ENCODE results near the gene GCNT1.
"Not testable (repeated sequence)": the region's sequence is repeated elsewhere in the genome, so short reads cannot be mapped to it uniquely, and the experiment has no call there.

GCNT1 gene

DNA sequence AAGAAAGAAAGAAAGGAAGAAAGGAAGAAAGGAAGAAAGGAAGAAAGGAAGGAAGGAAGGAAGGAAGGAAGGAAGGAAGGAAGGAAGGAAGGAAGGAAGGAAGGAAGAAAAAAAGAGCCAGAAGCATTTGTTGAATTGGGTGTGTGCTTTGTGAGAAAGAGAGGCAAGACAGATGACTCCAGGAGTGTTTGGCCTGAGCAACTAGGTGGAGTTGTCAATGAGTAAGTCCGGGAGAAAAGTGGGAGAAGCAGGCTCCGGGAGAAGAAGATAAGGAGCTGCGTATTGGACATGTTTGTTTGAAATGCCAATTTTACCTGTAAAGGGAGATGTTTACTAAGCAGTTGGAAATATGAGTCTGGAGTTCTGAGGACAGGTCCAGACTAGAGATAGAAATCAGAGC lies 15.1 kb upstream of the GCNT1 start:
- no peak for DNase-seq (ENCODE audit: low read depth in 3 of 3)

GRCh38 chr9:76444322-76444929 lies 14.6 kb upstream of the GCNT1 start:
- DNase-seq (ENCODE audit: low read depth in 3 of 3): no peak

DNA sequence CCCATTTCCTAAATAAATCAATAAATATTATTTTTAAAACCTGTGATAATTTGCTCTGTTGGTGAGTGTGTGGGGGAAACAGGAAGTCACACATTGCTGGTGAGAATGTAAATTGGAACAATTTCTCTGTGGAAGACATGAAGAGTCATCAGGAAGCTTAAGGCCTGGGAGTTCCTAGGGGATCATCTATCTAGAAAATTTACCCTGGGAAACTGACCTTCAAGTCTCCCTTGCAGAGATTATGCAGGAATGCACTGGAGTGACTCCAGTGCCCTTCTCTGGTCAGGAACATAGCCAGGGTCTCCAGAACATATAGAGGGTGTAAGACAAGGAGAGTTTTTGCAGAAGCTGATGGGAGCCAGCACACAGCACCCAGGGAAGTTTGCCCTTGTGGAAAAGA lies 13.0 kb upstream of the GCNT1 start:
- no peak for DNase-seq (ENCODE audit: low read depth in 3 of 3)

DNA sequence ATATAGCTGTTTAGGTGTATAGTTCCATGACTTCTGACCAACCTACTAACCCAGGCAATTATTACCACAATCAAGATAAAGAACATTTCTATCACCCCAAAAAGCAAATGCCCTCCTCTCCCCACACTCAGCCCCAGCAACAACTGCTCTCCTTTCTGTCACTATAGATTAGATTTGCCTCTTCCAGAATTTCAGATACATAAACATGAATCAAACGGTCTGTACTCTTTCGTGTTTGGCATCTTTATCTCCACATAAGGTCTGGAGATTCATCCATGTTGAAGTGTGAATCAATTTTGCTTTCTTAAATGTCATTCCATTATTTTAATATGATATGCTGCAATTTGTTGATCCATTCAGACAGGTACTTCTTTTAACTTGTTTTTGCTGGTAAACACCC lies 10.5 kb upstream of the GCNT1 start:
- no peak for DNase-seq (ENCODE audit: low read depth in 3 of 3)

- DNase-seq (ENCODE audit: low read depth in 3 of 3): no peak
Measured at GRCh38 chr9:76451234-76451633, 7.7 kb upstream of the GCNT1 start.

DNA sequence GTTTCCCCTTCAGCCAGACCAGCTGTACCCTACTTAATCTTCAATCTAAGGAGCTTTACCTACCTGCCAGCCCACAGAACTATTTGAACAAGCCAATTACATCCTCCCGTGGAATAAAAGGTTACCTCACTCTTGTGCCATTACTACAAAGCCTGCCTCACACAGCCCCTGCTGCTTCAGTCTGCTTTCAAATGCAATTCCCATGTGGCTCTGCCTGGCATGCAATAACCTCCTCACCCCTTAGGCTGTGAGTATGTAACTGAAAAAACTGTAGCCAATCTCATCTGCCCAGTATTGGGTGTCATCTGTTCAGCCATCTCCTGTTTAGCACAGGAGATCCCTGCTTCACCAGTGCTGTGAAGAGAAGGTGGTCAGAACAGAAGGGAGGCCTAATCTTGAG lies 6.1 kb upstream of the GCNT1 start:
- DNase-seq (ENCODE audit: low read depth in 3 of 3): no peak

DNA sequence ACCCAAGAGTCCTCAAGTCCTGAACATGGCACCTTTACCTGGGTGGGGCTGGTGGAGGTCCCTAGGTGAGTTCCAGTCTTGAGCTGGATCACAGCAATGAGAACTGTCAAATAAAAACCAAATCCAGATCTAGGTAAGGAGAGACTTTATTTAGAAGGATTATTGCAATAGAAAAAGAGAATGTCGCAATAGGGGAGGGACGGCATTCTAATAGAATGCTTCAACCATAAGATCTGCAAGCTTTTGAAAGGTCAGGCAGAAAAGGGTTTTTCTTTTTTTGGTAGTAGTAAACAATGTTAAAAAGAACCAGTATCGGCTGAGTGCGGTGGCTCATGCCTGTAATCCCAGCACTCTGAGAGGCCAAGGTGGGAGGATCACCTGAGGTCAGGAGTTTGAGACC lies 5.2 kb upstream of the GCNT1 start:
- no peak for DNase-seq (ENCODE audit: low read depth in 3 of 3)

GRCh38 chr9:76454311-76454710 lies 4.7 kb upstream of the GCNT1 start:
- DNase-seq (ENCODE audit: low read depth in 3 of 3): no peak

GRCh38 chr9:76456202-76456926 lies 2.6 kb upstream of the GCNT1 start:
- DNase-seq (ENCODE audit: low read depth in 3 of 3): no peak

DNA sequence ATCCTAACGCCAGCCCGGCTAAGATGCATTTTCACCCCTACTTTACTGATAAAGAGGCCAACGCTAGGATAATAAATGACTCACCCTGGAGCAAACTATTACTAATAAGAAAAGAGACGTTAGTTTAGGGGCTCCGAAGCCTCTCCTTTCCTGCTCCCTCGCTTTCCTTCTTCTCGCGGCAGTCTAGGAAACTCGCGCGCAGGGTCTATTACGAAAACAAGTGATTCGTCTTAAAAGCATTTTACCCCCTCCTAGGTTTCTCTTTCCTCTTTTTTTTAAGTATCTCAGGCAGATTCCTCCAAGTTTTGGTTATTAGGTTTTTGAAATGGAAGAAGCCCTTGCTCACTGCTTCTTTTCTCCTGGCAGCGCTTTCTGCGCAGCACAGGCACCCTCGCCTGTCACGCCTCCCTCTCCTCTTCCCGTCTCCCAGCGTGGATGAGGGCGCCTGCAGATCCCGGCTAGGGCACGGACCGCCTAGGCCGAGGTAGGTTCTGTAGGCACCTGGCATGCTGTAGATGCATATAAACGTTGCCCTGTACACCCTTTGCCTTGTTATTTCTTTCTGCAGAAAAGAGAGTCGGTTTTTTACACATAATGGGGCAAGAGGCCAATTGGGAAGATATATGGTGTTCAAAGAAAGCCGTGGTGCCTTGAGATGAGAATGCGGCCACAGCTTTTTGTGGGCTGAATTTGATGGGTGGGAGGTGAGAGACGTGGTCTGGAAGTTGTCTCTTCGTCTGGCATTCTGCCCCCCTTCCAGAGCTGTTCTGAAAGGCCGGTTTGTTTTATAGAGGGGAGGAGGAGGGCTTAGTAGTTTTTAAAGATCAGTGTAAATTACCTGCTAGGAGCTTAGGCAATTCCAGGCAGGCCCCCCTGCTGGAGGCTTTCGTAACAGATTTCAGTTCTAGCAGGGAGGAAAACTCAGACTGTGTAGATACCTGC lies 983 bp downstream of the GCNT1 start:
- DNase-seq (ENCODE audit: low read depth in 3 of 3): no peak

DNA sequence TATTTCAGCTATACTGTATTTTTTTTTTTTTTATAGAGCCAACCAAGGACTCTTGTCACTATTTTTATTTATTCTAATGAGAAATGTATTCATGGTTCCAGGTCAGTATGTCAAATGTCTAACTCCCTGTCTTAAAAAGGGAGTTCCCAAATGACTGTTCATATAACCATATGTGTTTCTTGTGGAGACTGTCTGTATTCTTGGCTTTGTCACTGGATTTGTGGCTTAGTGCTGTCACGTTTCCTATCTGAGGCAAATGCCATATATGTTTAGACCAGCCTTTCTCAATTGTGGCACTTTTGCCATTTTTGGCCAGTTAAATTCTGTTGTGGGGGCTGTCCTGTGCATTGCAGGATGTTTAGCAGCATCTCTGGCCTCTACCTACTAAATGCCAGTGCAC lies 3.1 kb downstream of the GCNT1 start:
- no peak for DNase-seq (ENCODE audit: low read depth in 3 of 3)

- DNase-seq (ENCODE audit: low read depth in 3 of 3): no peak
Measured at GRCh38 chr9:76463211-76463610, 4.2 kb downstream of the GCNT1 start.

GRCh38 chr9:76464706-76465105 lies 5.7 kb downstream of the GCNT1 start:
- no peak for DNase-seq (ENCODE audit: low read depth in 3 of 3)

DNA sequence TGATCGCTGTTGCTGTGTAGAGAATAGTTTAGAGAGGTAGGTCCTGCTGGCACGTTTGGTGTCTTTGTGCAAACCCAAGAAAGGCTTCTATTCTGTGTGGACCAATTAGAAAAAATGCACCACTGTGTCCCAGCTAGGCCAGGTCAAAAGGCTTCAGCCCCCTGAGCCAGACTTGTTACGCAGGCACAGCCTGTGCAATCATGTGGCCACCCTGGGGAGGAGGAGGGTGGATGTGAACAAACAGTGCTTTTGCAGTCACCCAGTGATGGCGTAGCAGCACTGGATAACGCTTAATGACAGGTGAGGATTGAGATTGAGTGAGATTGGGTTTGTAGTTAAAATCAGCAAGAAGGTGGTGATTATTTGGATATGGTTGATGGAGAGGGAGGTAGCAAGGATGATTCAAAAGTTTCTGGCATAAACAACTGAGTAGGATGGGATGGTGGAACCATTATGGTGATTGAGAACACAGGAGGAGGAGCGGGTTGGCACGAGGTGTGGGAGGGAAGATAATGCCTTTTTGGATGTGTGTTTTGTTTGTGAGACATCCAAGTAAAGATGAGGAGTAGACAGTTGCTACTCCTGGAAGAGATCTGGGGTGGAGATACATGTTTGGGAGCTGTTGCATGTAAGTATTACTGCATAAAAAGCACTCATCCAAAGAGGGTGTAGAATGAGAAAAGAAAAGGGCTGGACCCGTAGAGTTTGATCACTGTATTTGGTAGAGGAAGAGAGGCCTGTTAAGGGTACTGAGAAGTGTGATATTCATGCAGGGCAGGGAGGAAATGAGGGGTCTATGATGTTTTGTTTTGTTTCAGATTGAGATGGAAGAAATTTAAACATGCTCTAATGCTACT lies 6.7 kb downstream of the GCNT1 start:
- DNase-seq (ENCODE audit: low read depth in 3 of 3): no peak

DNA sequence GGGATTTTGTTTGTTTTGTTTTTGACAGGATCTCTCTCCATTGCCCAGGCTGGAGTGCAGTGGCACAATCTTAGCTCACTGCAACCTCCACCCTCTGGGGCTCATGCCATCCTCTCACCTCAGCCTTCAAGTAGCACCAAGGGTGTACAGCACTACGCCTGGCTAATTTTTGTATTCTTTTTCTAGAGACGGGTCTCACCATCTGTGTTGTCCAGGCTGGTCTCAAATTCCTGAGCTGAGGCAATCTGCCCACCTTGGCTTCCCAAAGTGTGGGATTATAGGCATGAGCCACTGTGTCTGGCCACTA lies 7.3 kb downstream of the GCNT1 start:
- DNase-seq (ENCODE audit: low read depth in 3 of 3): no peak

- no peak for DNase-seq (ENCODE audit: low read depth in 3 of 3)
Measured at GRCh38 chr9:76474419-76474818, 15.4 kb downstream of the GCNT1 start.

DNA sequence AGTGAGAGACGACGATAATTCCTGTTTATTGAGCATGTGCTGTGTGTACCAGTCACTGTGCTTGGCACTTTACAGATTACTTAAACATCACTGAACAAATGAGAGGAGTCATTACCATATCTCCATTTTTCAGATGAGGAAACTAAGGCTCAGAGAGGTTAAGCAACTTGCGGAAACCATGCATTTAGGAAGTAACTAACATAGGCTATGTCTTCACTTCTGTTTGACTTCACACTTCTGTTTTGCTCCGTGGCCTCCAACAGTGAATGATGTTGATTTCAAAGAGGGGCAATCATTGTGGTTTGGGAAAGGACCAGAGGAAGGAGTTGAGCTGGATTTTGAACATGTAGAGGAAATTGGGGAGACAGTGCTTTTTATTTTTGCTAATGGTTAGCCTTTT lies 16.7 kb downstream of the GCNT1 start:
- DNase-seq (ENCODE audit: low read depth in 3 of 3): no peak

GRCh38 chr9:76477818-76478217 lies 18.8 kb downstream of the GCNT1 start:
- DNase-seq (ENCODE audit: low read depth in 3 of 3): not testable (repeated sequence)

DNA sequence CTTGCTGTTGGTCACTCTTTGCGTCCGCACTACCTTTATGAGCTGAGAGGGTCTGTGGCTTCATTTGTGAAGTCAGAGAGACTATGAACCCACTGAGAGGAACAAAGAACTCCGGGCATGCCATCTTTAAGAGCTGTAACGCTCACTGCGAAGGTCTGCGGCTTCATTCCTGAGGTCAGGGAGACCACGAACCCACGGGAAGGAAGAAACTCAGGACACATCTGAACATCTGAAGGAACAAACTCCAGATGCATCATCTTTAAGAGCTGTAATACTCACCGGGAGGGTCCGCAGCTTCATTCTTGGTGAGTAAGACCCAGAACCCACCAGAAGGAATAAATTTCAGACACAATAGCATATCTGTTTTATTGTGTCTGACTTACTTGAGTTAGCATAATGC lies 19.2 kb downstream of the GCNT1 start:
- DNase-seq (ENCODE audit: low read depth in 3 of 3): no peak

- not testable (repeated sequence) for DNase-seq (ENCODE audit: low read depth in 3 of 3)
Measured at GRCh38 chr9:76479337-76479736, 20.4 kb downstream of the GCNT1 start.

DNA sequence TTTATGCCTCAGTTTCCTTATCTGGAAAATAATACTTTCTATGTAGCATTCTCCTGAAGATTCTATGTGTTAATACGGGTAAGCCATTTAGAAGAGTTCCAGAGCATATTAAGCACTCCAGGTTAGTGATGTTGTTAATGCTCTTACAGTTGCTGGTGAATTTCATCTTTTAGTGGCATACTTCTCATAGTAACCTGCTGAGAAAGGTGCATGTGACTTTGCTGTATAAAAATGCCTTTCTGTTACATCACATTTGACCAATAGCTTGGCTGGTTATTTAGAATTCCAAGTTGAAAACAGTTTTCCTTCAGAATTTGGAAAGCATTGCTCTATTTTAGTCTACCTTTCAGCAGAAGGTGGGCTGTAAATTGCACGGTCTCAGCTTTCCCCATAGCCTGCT lies 27.2 kb downstream of the GCNT1 start:
- no peak for DNase-seq (ENCODE audit: low read depth in 3 of 3)
